ENCODE results near the gene SCYL1.

DNA sequence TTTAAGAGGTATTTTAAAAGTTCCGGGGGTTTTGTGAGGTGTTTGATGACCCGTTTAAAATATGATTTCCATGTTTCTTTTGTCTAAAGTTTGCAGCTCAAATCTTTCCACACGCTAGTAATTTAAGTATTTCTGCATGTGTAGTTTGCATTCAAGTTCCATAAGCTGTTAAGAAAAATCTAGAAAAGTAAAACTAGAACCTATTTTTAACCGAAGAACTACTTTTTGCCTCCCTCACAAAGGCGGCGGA lies 26.2 kb upstream of the SCYL1 start:
- TF ChIP-seq, protein P1, sequence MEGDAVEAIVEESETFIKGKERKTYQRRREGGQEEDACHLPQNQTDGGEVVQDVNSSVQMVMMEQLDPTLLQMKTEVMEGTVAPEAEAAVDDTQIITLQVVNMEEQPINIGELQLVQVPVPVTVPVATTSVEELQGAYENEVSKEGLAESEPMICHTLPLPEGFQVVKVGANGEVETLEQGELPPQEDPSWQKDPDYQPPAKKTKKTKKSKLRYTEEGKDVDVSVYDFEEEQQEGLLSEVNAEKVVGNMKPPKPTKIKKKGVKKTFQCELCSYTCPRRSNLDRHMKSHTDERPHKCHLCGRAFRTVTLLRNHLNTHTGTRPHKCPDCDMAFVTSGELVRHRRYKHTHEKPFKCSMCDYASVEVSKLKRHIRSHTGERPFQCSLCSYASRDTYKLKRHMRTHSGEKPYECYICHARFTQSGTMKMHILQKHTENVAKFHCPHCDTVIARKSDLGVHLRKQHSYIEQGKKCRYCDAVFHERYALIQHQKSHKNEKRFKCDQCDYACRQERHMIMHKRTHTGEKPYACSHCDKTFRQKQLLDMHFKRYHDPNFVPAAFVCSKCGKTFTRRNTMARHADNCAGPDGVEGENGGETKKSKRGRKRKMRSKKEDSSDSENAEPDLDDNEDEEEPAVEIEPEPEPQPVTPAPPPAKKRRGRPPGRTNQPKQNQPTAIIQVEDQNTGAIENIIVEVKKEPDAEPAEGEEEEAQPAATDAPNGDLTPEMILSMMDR (IDR thresholded peaks at IDR 0.05; ENCODE audit: poor library complexity), result no peak
- no peak for TF ChIP-seq EZH2phosphoT487 (IDR thresholded peaks at IDR 0.05; ENCODE audit: low read depth, severe bottlenecking, unreplicated experiment)

Measured in hepatocyte (in vitro differentiated cells).